ENCODE results near the gene ZMAT5.

Gene ZMAT5

DNA sequence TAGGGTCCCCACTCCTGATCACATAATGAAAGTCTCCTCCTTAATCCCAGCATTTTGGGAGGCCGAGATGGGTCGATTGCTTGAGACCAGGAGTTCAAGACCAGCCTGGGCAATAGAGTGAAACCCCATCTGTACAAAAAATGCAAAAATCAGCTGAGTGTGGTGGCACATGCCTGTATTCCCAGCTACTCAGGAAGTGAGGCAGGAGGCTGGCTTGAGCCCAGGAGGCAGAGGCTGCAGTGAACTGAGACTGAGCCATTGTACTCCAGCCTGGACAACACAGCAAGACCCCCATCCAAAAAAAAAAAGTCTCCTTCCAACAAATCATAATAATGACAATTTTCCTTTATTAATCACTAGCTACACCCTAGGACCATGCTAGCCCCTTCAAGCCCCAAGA lies 15.1 kb downstream of the ZMAT5 start:
- DNase-seq: no peak

DNA sequence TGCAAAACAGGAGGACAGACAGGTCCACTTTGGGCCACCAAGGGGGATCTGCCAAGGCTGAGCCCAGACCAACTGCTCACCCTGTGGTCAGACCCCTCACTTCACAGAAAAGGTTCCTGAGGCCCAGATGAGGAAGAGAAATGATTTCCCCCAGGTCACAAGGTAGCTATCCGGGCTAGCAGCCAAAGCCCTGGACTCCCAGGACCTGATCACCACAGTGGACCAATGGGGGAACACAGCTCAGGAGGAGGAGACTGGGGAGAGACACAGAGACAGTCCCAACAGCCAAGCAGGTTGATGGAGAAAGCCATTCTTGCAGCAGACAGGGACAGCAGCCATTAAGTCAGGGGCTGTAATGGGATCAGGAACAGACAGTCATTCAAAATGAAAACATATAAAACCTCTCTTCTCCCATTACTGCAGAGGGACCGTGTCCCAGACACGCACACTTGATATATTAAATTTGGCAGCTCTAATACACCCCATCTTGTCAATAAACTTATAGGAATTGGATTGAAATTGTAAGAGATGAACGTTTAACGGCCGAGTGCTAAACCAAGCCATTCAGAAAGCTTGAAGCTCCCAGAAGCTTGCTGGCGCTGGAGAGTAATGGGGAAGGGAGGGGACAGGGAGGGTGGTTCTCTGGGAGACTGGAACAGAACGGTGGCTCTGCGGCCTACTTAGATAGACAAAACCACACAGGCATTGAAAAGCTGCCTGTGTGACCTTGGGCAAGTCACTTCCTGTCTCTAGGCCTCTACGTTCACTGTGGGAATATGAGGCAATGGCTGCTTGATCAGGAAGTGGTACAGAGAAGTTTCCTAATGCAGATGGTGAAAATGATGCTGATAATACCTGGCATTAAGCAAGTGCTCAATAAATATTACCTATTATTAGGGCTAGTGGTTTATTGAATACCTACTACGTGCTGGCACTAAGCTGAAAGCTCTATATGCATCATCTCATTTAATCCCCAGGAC lies 16.0 kb downstream of the ZMAT5 start:
- no peak for DNase-seq

GRCh38 chr22:29750029-29750428 lies 16.8 kb downstream of the ZMAT5 start:
- DNase-seq: no peak

DNA sequence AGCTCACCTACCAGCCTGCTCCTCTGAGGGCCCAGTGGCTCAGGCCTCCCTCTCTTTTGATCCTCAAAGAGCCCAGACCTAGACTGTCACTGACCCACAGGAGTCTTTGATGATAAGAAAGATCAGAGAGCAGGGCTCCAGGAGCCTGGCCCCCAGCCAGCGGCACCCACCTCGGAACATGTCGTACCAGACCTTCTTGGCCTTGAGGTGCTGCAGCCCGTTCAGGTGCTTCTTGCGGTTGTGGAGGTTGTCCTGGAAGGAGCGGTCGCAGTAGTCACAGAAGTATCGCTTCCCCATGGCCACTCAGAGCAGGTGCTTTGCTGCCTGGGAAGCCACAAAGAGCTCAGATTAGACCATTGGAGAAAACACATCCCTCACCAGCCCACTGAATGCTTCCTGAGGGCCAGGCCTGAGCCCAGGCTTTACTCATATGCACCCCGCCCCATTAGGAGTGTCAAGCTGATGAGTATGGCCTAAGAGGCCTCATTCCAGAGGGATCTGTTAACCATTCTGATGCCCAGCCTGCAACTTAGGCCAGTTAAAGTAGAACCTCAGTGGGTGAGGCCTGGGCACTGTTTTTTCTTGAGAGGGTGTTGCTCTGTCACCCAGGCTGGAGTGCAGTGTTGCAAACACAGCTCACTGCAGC lies 18.4 kb downstream of the ZMAT5 start:
- no peak for DNase-seq

DNA sequence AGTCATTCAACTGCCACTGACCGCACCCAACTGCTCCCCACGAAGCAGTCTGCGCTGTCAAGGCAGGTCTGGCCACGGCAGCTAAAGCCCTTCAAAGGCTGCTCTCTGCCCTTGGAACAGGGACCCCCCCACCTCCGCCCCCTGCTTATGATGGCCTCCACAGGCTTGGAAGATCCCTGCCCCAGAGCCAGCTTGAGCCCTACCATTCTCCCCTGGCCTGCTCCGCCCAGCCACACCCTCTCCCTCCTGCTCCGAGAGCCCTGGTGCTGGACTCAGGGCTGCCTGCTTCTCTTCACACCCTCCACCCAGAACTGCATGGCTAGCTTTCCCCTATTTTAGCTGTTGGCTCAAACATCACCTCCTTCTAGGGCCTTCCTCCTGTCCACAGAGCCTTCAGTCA lies 19.0 kb downstream of the ZMAT5 start:
- no peak for DNase-seq

- DNase-seq: no peak
Observed at GRCh38 chr22:29744902-29745301, 21.9 kb downstream of the ZMAT5 start.

DNA sequence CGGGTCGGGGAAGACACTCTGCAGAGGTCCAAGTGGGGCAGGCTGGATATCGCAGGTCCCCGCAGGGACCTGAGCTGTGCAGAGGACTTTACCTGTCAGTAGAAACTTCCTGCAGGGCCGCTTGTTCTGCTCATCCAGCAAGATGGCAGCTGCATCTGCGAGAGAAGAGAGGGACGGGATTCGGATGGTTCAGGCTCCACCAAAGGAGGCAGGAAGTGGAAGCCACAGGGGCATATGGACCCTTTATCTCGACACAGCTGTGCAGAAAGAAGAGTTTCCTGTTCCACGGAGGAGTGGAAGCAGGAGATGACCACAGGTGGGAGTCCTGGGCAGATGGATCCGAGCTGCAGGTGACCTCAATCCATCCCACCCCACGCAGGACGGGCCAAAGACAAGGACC lies 24.5 kb downstream of the ZMAT5 start:
- no peak for DNase-seq

- no peak for DNase-seq
Observed at GRCh38 chr22:29741926-29742325, 24.9 kb downstream of the ZMAT5 start.

DNA sequence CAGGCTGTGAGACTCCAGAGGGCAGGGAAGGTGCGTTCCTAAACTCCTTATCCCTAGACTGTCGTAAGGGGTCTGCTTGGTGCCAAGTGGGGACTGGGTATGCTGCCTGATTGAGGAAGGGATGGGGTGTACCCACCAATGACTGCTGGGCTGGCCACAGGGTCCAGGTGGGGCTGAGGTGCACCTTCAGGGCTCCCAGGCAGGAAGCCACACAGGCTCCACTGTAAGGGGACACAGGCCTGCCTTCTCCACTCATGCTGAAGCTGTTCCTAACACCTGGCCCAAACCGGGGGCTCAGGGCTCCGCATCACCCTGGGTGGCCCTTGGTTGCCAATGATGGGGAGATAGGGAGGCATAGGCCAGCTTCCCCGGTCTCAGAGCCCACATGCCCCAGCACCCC lies 26.6 kb downstream of the ZMAT5 start:
- no peak for DNase-seq

GRCh38 chr22:29739346-29739875 lies 27.4 kb downstream of the ZMAT5 start:
- no peak for DNase-seq

DNA sequence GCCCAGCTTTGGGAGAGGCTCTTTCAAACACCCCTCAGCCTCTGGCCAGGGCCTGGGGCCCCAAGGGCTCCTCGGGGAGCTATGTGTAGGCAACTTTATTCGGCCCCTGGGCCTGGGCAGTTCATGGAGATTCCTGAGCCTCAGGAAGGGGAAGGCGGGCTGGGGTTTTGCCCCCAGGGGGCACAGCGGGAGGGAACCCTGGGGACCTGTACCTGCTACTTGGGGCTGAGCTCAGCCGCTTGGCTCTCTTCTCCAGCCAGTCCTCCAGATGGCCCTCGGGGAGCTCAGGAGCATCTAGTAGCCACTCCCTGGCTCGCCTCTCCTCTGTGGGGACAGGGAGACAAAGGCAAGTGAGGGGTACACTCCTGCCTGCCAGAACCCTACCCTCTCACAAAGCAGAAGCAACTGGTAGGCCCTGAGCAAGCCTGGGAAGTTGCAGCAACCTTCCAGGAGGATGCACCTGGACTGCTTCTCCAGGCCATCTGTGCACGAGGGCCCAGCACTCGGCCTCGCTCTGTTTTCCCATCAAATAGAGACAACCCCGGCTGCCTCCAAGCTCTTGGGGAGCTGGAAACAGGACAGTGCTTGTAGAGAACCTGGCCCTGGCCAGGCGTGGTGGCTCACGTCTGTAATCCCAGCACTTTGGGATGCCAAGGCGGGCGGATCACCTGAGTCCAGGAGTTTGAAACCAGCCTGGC lies 28.5 kb downstream of the ZMAT5 start:
- DNase-seq: no peak

GRCh38 chr22:29737251-29738117 lies 29.3 kb downstream of the ZMAT5 start:
- no peak for DNase-seq

DNA sequence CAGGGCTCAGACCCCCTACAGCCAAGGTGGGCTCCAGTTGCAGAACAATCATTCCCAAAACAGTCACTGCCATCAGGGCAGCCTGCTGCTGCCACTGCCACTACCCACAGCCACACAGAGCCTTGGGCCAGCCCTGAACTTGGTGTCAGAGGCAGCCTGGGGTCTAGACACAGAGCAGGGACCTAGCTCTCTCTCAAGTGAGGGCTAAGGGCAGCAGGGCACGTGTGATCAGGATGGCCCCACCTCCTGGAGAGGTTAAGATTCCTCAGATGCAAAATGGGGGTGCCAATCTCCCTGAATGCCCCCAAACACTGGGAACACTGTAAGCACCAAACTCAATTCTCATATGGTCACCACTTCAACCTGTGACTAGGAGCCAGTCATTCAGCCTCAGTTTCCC lies 31.4 kb downstream of the ZMAT5 start:
- DNase-seq: no peak

GRCh38 chr22:29734838-29735237 lies 32.0 kb downstream of the ZMAT5 start:
- no peak for DNase-seq

DNA sequence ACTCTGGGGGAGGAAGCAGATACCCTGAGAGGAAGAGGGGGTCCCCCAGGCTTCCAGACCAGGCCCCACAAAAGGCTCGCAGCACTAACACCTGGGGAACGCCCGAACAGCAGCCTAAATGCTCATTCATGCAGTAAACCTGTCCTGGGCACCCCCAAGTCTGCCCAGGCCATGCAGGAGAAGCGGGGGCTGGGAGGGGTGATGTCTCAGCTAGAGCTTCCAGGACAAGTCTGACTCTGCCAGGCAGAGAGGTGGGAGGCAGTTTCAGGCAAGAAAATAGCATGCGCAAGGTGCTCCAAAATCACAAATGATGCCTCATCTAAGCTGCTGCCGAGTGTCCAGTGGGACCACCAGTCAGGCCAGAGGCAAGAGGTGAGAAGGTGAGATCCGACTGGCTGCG lies 32.4 kb downstream of the ZMAT5 start:
- no peak for DNase-seq

DNA sequence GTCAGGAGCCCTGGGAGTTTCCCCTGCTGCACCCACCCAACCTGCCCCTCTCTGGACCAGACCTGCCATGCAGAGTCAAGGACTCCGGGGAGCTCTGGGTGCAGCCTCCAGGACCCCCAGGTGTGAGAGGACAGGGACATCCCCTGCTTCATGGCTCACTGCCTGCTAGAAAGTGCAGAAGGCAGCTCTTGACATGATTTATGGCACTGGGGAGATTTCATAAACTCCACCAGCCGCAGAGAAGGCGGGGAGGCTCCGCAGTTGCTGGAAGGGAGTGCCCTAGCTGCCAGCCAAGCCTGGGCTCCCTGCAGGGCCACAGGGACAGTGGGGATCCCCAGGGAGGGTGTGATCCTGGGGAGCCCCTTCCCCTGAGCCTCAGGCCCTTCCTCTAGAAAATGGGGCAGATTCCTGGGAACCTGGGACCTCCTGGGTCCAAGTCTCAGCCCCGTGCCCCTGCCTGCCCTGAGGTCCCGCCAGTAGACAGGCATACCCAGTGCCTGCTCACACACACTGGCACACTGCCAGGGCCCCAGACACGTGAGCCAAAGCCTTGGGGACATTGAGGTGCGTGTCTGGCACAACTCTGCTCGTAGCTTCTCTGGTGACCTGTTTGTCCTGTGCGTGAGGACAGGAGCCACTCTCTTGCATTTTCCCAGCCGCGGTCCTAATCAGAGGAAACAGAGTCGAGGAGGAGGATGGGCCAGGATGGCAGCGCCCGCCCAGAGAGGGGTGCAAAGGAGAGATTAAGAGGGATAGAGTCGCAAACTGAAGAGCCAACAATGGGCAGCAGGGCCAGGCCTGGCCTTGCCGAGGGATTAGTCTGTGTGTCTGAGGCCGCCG lies 33.2 kb downstream of the ZMAT5 start:
- DNase-seq: no peak

DNA sequence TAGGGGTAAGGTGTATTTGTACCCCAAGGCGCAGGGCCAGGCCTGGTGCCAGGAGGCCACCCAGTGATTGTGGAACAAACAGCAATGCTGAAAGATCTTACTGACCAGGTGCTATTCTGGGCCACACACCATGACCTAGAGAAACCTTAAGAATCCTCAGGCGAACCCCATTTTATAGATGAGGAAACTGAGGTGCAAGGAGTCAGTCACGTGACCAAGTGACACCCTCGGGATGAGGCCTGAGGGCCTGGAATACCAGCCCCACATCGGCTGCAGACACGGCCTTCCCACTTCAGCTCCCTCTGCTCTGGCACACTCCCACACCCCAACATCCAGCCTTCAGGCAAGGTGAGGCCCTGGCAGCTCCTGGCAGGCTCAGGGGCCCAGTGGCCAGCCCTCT lies 33.9 kb downstream of the ZMAT5 start:
- DNase-seq: no peak

- no peak for DNase-seq
Observed at GRCh38 chr22:29731058-29731850, 35.6 kb downstream of the ZMAT5 start.

GRCh38 chr22:29729161-29729560 lies 37.6 kb downstream of the ZMAT5 start:
- DNase-seq: no peak

GRCh38 chr22:29727131-29727523 lies 39.7 kb downstream of the ZMAT5 start:
- no peak for DNase-seq

Data from NCI-H146 (cell line).